ENCODE measurements around the gene ZNF497.
"Not testable (repeated sequence)": the region's sequence is repeated elsewhere in the genome, so short reads cannot be mapped to it uniquely, and the experiment has no call there.

The ZNF497 gene

GRCh38 chr19:58349590-58349989 is 13.0 kb downstream of the ZNF497 start:
- DNase-seq (ENCODE audit: insufficient read length, low spot score) = no peak
- TF ChIP-seq, protein P1, sequence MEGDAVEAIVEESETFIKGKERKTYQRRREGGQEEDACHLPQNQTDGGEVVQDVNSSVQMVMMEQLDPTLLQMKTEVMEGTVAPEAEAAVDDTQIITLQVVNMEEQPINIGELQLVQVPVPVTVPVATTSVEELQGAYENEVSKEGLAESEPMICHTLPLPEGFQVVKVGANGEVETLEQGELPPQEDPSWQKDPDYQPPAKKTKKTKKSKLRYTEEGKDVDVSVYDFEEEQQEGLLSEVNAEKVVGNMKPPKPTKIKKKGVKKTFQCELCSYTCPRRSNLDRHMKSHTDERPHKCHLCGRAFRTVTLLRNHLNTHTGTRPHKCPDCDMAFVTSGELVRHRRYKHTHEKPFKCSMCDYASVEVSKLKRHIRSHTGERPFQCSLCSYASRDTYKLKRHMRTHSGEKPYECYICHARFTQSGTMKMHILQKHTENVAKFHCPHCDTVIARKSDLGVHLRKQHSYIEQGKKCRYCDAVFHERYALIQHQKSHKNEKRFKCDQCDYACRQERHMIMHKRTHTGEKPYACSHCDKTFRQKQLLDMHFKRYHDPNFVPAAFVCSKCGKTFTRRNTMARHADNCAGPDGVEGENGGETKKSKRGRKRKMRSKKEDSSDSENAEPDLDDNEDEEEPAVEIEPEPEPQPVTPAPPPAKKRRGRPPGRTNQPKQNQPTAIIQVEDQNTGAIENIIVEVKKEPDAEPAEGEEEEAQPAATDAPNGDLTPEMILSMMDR (IDR thresholded peaks at IDR 0.05; ENCODE audit: insufficient read depth, missing control alignments) = no peak
- FAIRE-seq = no peak

- not testable (repeated sequence) for FAIRE-seq; DNase-seq (ENCODE audit: insufficient read length, low spot score)
Measured at GRCh38 chr19:58348080-58348479, 14.5 kb downstream of the ZNF497 start.

- TF ChIP-seq, protein P1 (IDR thresholded peaks at IDR 0.05; ENCODE audit: insufficient read depth, missing control alignments) = no peak
- DNase-seq (ENCODE audit: insufficient read length, low spot score) = peak; percentile 70
- no peak for FAIRE-seq
Measured at GRCh38 chr19:58346961-58347929, 15.3 kb downstream of the ZNF497 start.

DNA sequence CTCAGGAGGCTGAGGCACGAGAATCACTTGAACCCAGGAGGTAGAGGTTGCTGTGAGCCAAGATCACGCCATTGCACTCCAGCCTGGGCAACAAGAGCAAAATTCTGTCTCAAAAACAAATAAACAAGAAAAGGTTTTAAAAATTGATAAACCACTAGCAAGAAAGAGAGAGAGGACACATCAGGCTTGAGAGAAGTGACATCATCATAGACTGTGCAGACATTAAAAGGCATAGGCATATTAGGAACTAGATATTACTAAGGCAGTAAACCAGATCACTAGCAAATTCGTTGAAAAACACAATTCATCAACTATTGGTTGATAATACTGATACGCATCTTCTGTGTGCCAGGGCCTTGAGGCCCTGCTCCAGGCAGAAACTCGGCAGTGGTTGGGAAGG is 17.0 kb downstream of the ZNF497 start:
- TF ChIP-seq, protein P1 (IDR thresholded peaks at IDR 0.05; ENCODE audit: insufficient read depth, missing control alignments) = no peak
- FAIRE-seq (no peak), DNase-seq (ENCODE audit: insufficient read length, low spot score) (no peak)

DNA sequence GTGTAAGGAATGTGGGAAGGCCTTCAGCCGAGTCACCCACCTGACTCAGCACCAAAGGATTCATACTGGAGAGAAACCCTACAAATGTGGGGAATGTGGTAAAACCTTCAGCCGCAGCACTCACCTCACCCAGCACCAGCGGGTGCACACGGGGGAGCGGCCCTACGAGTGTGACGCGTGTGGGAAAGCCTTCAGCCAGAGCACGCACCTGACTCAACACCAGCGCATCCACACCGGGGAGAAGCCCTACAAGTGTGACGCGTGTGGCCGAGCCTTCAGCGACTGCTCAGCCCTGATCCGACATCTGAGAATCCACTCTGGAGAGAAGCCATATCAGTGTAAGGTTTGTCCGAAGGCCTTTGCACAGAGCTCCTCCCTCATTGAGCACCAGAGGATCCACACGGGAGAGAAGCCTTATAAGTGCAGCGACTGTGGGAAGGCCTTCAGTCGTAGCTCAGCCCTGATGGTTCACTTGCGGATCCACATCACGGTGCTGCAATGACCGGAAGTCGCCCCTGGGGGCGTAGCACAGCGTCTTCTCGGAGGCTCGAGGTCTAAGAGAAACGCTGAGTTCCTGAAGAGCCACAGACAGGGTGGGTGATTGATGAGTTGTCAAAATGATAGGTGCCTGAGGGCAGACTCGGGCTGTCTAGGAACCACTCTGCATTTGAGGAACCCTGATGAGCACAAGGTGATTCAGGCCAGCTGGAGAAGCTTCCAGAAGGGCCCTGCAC is 23.6 kb downstream of the ZNF497 start:
- FAIRE-seq (no peak), DNase-seq (ENCODE audit: insufficient read length, low spot score) (no peak)
- TF ChIP-seq, protein P1 (IDR thresholded peaks at IDR 0.05; ENCODE audit: insufficient read depth, missing control alignments) = no peak

GRCh38 chr19:58338336-58338735 is 24.2 kb downstream of the ZNF497 start:
- DNase-seq (ENCODE audit: insufficient read length, low spot score) (no peak), FAIRE-seq (no peak)
- TF ChIP-seq, protein P1 (IDR thresholded peaks at IDR 0.05; ENCODE audit: insufficient read depth, missing control alignments) = no peak

DNA sequence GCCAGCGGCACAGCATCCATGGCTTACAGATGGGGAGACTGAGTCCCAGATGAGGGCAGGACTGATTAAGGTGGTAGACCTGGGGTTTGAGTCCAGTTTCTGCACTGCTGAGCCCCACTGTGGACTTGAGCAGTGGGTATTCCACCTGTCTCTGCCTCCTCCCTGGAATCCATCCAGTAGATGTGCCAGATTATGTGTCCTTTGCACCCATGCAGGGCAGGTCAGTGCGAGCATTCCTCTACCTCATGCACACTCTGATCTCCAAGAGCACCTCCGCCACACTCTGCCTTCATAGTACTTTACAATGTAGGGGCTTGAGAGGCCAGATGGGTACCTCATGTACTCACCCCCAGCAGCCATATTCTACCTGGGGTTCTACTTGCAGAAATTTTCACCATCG is 25.7 kb downstream of the ZNF497 start:
- DNase-seq (ENCODE audit: insufficient read length, low spot score) (no peak), FAIRE-seq (no peak)
- TF ChIP-seq, protein P1 (IDR thresholded peaks at IDR 0.05; ENCODE audit: insufficient read depth, missing control alignments) = no peak
